ENCODE data around the gene TRERF1. TPM values are rescaled to one million over a fixed set of nuclear protein-coding genes. Genes with fewer than 3 reads are reported as not detected.

The TRERF1 gene
- total RNA-seq, 1 experiment from 2014 or later, result 22.3 TPM

DNA sequence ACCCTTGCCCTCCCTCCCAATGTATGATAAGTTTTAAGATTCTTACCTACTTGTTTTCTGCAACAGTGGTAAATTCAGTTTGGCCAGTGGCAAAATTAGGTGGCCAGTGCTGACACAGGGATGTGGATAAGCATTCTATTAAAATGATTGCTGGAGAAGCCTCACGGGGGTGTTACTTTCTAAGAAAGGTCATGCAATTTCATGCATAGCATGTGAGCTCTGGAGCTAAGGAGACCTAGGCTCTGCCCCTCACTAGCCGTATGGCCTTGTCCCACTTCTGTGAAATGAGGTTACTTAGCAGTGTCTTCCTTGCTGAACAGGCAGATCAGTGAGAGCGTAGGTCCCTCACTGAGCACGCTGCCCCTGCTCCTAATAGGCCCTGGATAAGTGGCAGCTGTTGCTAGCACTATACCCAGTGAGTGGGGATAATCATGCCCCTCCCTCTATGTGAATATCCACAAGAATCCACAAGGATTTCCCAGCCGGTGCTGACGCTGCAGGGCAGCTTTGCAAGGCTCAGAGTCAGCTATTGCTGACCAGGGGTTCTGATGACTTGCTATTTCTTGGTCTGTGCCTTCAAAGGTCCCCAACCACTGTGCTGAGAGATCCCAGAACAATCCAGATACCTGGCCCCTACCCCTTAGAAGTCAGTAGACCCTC, 147.5 kb downstream of the TRERF1 start (continued):
- no peak for TF ChIP-seq OVOL2 (CRISPR knock-in tag; IDR thresholded peaks at IDR 0.05; ENCODE audit: borderline replicate concordance)

DNA sequence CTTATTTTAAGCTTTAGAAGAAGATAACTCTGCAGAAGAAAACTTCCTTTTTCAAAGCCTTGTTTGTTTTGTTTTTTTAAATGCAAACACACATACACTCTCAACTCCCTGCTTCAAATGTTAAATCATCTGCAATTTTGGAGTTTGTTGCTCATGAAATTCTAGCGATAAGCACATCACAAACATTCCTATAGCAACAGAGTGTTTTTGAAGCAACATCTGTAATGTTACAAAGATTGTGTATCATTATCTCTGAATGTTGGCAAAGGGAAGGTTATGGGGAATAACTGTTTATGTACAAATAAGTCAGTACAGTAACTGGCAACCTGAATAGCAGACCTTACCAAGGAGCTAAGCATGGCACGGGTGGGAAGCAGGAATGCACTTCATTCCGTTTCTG, 149.3 kb downstream of the TRERF1 start:
- no peak for ATAC-seq
- H3K36me3 Mint-ChIP-seq, result peaks cover 9% of the 10 kb centered on the region; the same call in 1 of the 2 replicates
- no peaks in the 10 kb centered on the region; the same call in 1 of the 2 replicates for H3K27me3 Mint-ChIP-seq (ENCODE audit: low read depth)
- POLR2A ChIA-PET, result no interaction called here
- no peak overlapping the region for H3K27ac Mint-ChIP-seq
- peaks cover 35% of the 10 kb centered on the region for H3K4me1 Mint-ChIP-seq
- no peaks in the 10 kb centered on the region for H3K9me3 Mint-ChIP-seq
- DNase-seq (ENCODE audit: low spot score), result no peak
- CTCF ChIA-PET, result interaction anchor here (1.5 to 2.2 kb wide), 2 partner anchors 41 to 245 kb away, joined by 3 to 15 read pairs; no protein-coding TSS in a partner anchor
- TF ChIP-seq, protein P1, sequence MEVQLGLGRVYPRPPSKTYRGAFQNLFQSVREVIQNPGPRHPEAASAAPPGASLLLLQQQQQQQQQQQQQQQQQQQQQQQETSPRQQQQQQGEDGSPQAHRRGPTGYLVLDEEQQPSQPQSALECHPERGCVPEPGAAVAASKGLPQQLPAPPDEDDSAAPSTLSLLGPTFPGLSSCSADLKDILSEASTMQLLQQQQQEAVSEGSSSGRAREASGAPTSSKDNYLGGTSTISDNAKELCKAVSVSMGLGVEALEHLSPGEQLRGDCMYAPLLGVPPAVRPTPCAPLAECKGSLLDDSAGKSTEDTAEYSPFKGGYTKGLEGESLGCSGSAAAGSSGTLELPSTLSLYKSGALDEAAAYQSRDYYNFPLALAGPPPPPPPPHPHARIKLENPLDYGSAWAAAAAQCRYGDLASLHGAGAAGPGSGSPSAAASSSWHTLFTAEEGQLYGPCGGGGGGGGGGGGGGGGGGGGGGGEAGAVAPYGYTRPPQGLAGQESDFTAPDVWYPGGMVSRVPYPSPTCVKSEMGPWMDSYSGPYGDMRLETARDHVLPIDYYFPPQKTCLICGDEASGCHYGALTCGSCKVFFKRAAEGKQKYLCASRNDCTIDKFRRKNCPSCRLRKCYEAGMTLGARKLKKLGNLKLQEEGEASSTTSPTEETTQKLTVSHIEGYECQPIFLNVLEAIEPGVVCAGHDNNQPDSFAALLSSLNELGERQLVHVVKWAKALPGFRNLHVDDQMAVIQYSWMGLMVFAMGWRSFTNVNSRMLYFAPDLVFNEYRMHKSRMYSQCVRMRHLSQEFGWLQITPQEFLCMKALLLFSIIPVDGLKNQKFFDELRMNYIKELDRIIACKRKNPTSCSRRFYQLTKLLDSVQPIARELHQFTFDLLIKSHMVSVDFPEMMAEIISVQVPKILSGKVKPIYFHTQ (CRISPR knock-in tag; IDR thresholded peaks at IDR 0.05), result no peak
- no peak overlapping the region for H3K4me3 Mint-ChIP-seq

DNA sequence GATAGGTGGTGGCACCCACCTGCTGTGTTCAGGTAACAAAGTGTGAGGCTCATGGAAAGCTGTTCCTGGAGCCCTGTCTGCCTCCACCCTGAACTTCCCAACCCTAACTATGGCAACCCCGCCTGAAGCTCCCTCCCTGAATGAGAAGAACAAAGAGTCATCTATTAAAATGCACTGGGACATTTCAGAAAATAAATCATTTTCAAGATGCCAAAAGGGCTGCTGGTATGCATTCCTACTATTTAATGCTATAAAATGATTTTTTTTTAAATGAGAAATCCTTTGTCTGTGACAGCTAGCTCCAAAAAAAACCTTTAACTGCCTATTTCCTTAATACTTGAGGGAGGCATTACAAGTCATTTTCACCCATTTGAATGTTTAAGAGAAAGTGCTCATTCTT, 149.7 kb downstream of the TRERF1 start:
- Mint-ChIP-seq H3K27me3 (ENCODE audit: low read depth) (no peaks in the 10 kb centered on the region; the same call in 1 of the 2 replicates), H3K36me3 (peaks cover 9% of the 10 kb centered on the region; the same call in 1 of the 2 replicates), H3K9me3 (no peaks in the 10 kb centered on the region), H3K27ac (no peak overlapping the region), H3K4me1 (peaks cover 36% of the 10 kb centered on the region), H3K4me3 (no peak overlapping the region)
- ChIA-PET CTCF (interaction anchor here (1.5 to 2.2 kb wide), 2 partner anchors 41 to 246 kb away, joined by 3 to 15 read pairs; no protein-coding TSS in a partner anchor), POLR2A (no interaction called here)
- DNase-seq (ENCODE audit: low spot score), result no peak
- ATAC-seq, result no peak
- TF ChIP-seq, protein P2, sequence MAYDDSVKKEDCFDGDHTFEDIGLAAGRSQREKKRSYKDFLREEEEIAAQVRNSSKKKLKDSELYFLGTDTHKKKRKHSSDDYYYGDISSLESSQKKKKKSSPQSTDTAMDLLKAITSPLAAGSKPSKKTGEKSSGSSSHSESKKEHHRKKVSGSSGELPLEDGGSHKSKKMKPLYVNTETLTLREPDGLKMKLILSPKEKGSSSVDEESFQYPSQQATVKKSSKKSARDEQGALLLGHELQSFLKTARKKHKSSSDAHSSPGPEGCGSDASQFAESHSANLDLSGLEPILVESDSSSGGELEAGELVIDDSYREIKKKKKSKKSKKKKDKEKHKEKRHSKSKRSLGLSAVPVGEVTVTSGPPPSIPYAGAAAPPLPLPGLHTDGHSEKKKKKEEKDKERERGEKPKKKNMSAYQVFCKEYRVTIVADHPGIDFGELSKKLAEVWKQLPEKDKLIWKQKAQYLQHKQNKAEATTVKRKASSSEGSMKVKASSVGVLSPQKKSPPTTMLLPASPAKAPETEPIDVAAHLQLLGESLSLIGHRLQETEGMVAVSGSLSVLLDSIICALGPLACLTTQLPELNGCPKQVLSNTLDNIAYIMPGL (CRISPR knock-in tag; IDR thresholded peaks at IDR 0.05), result no peak
- TF ChIP-seq SMAD4 (CRISPR knock-in tag; IDR thresholded peaks at IDR 0.05) (no peak), TEAD1 (CRISPR knock-in tag; IDR thresholded peaks at IDR 0.05) (no peak), SOX15 (CRISPR knock-in tag; IDR thresholded peaks at IDR 0.05) (no peak), SMAD3 (CRISPR knock-in tag; IDR thresholded peaks at IDR 0.05; ENCODE audit: borderline replicate concordance) (no peak), GRHL2 (CRISPR knock-in tag; IDR thresholded peaks at IDR 0.05; ENCODE audit: insufficient replicate concordance, severe bottlenecking) (no peak)
- TF ChIP-seq, protein P3, sequence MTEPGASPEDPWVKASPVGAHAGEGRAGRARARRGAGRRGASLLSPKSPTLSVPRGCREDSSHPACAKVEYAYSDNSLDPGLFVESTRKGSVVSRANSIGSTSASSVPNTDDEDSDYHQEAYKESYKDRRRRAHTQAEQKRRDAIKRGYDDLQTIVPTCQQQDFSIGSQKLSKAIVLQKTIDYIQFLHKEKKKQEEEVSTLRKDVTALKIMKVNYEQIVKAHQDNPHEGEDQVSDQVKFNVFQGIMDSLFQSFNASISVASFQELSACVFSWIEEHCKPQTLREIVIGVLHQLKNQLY (CRISPR knock-in tag; IDR thresholded peaks at IDR 0.05), result no peak
- TF ChIP-seq, protein P4, sequence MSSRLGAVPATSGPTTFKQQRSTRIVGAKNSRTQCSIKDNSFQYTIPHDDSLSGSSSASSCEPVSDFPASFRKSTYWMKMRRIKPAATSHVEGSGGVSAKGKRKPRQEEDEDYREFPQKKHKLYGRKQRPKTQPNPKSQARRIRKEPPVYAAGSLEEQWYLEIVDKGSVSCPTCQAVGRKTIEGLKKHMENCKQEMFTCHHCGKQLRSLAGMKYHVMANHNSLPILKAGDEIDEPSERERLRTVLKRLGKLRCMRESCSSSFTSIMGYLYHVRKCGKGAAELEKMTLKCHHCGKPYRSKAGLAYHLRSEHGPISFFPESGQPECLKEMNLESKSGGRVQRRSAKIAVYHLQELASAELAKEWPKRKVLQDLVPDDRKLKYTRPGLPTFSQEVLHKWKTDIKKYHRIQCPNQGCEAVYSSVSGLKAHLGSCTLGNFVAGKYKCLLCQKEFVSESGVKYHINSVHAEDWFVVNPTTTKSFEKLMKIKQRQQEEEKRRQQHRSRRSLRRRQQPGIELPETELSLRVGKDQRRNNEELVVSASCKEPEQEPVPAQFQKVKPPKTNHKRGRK (CRISPR knock-in tag; IDR thresholded peaks at IDR 0.05; ENCODE audit: borderline replicate concordance), result no peak
- TF ChIP-seq, protein P5, sequence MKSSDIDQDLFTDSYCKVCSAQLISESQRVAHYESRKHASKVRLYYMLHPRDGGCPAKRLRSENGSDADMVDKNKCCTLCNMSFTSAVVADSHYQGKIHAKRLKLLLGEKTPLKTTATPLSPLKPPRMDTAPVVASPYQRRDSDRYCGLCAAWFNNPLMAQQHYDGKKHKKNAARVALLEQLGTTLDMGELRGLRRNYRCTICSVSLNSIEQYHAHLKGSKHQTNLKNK (CRISPR knock-in tag; IDR thresholded peaks at IDR 0.05), result no peak

DNA sequence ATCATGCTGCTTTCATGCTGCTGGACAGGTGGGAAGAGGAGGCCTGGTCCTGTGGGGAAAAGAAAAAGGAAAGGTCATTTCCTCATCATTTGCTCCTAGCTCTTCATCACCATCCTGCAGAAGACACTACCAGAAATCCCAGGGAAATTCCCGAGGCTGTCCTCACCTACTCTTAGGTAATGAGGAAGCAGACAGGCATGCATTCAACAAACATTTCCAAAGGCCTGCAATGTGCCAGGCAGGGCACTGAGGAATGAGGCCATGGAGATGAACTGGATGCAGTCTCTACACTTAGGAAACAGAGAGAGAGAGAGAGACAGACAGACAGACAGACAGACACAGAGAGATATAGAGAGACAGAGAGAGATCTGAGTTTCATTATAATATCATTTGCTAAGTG, 151.0 kb downstream of the TRERF1 start:
- Mint-ChIP-seq H3K27ac (no peak overlapping the region), H3K4me3 (no peak overlapping the region), H3K9me3 (no peaks in the 10 kb centered on the region), H3K27me3 (ENCODE audit: low read depth) (no peaks in the 10 kb centered on the region), H3K36me3 (peaks cover 9% of the 10 kb centered on the region; the same call in 1 of the 2 replicates), H3K4me1 (peaks cover 38% of the 10 kb centered on the region)
- ChIA-PET POLR2A (no interaction called here), CTCF (no interaction called here)
- no peak for ATAC-seq
- no peak for DNase-seq (ENCODE audit: low spot score)
- TF ChIP-seq SOX15 (CRISPR knock-in tag; IDR thresholded peaks at IDR 0.05), result no peak
- TF ChIP-seq, protein P6, sequence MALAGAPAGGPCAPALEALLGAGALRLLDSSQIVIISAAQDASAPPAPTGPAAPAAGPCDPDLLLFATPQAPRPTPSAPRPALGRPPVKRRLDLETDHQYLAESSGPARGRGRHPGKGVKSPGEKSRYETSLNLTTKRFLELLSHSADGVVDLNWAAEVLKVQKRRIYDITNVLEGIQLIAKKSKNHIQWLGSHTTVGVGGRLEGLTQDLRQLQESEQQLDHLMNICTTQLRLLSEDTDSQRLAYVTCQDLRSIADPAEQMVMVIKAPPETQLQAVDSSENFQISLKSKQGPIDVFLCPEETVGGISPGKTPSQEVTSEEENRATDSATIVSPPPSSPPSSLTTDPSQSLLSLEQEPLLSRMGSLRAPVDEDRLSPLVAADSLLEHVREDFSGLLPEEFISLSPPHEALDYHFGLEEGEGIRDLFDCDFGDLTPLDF (CRISPR knock-in tag; IDR thresholded peaks at IDR 0.05), result no peak
- TF ChIP-seq, protein P7, sequence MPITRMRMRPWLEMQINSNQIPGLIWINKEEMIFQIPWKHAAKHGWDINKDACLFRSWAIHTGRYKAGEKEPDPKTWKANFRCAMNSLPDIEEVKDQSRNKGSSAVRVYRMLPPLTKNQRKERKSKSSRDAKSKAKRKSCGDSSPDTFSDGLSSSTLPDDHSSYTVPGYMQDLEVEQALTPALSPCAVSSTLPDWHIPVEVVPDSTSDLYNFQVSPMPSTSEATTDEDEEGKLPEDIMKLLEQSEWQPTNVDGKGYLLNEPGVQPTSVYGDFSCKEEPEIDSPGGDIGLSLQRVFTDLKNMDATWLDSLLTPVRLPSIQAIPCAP (CRISPR knock-in tag; IDR thresholded peaks at IDR 0.05), result no peak
- no peak for TF ChIP-seq NR2C2 (CRISPR knock-in tag; IDR thresholded peaks at IDR 0.05)
- no peak for TF ChIP-seq ZNF263 (CRISPR knock-in tag; IDR thresholded peaks at IDR 0.05; ENCODE audit: low read depth)
- TF ChIP-seq, protein P8, sequence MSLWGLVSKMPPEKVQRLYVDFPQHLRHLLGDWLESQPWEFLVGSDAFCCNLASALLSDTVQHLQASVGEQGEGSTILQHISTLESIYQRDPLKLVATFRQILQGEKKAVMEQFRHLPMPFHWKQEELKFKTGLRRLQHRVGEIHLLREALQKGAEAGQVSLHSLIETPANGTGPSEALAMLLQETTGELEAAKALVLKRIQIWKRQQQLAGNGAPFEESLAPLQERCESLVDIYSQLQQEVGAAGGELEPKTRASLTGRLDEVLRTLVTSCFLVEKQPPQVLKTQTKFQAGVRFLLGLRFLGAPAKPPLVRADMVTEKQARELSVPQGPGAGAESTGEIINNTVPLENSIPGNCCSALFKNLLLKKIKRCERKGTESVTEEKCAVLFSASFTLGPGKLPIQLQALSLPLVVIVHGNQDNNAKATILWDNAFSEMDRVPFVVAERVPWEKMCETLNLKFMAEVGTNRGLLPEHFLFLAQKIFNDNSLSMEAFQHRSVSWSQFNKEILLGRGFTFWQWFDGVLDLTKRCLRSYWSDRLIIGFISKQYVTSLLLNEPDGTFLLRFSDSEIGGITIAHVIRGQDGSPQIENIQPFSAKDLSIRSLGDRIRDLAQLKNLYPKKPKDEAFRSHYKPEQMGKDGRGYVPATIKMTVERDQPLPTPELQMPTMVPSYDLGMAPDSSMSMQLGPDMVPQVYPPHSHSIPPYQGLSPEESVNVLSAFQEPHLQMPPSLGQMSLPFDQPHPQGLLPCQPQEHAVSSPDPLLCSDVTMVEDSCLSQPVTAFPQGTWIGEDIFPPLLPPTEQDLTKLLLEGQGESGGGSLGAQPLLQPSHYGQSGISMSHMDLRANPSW (CRISPR knock-in tag; conservative IDR thresholded peaks at IDR 0.05; ENCODE audit: low read depth), result no peak
- TF ChIP-seq ZNF423 (CRISPR knock-in tag; IDR thresholded peaks at IDR 0.05), result no peak

Data from WTC11 (cell line).